Panc1 (cell line): ENCODE measurements around the gene SEMA5B.

ENCODE experiments used
- CTCF ChIP-seq: fragments of 450-650 bp; IDR thresholded peaks from 2 replicates; pipeline ENCODE4 v1.5.1; 2017; ENCODE audit warnings: mild to moderate bottlenecking
- POLR2AphosphoS5 ChIP-seq: IDR thresholded peaks from 2 replicates; pipeline ENCODE4 v1.6.1; 2012; ENCODE audit warnings: mild to moderate bottlenecking, low read depth, low read length, moderate library complexity
- REST ChIP-seq, 2 experiments: IDR thresholded peaks; 2 replicates each; pipeline ENCODE4 v1.6.1; 2011 to 2012; ENCODE audit warnings: low read depth in 2 of 2, control low read depth in 1 of 2, low read length in 1 of 2, mild to moderate bottlenecking in 1 of 2, moderate library complexity in 1 of 2; ENCODE audit not compliant: insufficient read depth in 1 of 2
- SIN3A ChIP-seq: IDR thresholded peaks from 2 replicates; pipeline ENCODE4 v1.6.1; 2012; ENCODE audit warnings: low read depth, mild to moderate bottlenecking, low read length, moderate library complexity, borderline replicate concordance; ENCODE audit not compliant: insufficient read depth

GRCh38 chr3:122973893-122974615, 53.5 kb downstream of the SEMA5B start:
- TF ChIP-seq CTCF (no peak), POLR2AphosphoS5 (no peak), SIN3A (no peak), REST (IDR thresholded peaks at IDR 0.05; ENCODE audit: insufficient read depth in 1 of 2, low read depth in 2 of 2, low read length in 1 of 2) (no peak)
